Fibroblast of gingiva (primary cell): ENCODE results near the gene BTRC.

Experiments
- DNase-seq: peaks from one replicate; pipeline ENCODE4 v3.0.0-alpha.2; 2011; ENCODE audit warnings: low read depth

BTRC gene

GRCh38 chr10:101444058-101444898 is 90.3 kb downstream of the BTRC start:
- DNase-seq = no peak

DNA sequence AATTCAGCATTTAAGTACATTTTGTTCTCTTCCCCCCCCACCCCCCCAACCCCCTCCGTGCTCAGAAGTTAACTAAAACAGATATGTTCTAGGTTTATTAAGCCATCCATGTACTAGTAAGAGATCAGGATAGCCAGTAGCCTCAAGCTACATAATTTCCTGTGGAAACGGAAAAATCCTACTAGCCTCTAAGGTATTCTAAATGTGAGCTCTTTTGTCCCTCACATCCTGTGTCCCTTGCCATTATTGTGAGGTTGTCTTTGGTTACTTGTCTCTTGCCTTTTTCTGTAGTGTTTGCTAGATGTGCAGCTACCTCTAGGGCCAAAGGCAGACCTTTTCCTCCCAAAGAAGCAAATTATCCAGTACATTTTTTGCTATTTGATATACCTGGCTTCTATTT is 92.1 kb downstream of the BTRC start:
- no peak for DNase-seq

GRCh38 chr10:101446947-101447346 is 93.0 kb downstream of the BTRC start:
- DNase-seq = no peak

GRCh38 chr10:101447477-101447876 is 93.5 kb downstream of the BTRC start:
- DNase-seq = no peak

DNA sequence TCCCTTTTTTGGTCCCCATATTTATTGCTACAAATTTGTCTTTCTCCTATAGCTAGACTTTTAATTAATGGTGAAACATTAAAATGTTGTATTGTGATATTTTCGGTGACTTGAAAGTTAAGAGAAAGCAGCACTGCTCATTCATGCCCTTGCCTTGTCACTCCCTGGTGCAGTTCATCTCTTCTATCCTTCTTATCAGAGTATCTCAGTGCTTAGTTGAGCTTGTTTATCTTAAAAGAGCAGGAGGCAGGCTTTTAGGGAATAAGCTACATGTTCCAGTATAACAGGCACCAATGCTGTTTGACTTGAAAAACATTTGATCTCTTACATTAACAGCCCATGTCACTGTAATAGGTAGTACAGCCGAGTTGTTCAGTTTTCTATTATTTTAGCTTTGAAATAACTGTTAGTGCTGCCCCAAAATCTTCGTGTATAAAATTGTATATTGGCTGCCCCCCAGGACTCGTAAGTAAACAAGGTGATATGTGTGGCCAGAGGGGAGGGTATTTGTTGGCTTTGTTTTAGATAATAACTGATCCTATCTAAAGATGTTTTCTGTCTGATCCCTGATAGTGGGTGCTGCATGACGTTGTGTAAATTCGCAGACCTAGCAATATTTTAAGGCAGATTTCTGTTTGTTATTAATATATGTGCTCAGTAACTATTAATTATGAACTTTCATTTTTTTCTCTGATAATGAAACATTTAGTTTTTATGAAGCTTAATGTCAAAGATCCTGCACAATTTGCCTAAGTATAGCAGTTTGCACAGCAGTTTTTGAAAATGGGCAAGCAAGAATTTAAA is 96.5 kb downstream of the BTRC start:
- DNase-seq = no peak

DNA sequence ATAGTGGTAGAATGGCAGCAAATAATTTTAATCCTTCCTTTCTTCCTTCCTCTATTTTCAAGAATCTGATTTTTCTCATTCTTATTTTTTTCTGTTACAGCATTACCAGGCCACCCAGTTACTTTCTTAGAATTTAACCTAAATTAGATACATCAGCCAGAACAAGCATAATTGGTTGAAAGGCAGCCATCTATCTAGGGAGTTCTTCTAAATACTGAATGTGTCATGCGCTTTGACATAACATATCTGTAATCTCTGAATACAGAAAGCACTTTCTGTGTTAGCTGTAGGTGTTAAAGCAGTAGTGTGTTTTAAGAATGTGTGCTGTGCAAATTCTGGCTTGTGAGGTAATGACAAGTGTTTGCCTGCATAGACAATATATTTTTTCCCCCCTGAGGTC is 97.3 kb downstream of the BTRC start:
- DNase-seq = no peak

DNA sequence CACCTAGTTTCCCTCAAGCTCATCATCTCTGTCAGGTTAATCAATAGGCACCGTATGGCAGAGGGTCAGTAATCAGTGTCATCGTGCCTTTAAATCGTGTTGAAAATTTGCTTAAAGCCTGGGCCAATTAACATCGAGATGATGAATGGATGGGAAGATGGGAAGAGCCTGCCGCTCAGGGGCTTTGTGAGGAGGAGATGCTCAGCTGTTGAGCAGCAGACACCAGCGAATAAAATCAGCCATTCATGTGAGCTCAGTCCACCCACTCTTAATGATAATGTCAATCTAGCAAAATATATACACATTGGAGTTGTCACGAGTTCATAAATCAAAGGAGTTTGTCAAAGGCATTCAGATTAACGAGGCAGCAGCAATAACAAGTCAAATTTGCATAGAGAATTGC is 97.7 kb downstream of the BTRC start:
- no peak for DNase-seq

DNA sequence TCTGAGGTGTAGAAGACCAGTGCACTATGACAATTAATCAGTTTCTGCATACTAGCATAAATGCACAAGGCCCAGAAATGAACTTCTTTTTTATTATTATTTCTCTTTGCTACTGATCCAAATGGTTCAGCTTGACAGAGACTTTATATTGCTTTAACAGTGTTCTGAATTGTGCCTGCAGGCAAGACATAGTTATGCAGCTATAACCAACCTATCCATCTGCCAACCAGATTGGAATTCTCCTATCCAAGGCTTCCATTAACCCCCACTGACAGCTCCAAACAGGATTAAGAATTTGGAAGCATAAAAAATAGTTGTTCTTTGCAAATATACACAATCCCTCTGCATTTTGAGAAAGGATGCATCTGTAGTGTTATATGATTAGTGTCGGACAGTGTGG is 98.2 kb downstream of the BTRC start:
- no peak for DNase-seq

DNA sequence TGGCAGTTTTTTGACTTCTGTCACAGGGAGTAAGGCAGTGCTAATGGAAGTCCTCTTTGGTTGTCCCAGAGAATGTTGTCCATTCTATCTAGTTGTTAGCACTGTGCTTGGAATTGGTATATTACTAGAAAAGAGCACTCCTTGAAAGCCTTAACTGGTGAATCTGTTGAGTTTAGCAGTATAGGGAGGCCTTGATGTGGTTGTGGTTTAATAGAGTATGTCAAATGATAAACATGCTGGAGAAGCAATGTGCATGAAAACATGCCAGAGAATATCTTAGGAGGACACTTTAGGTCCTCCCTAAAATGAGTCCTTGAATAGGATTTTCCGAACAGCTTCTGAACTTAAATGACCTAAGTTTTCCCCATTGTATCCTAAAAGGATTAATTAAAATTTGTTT is 98.6 kb downstream of the BTRC start:
- no peak for DNase-seq

DNA sequence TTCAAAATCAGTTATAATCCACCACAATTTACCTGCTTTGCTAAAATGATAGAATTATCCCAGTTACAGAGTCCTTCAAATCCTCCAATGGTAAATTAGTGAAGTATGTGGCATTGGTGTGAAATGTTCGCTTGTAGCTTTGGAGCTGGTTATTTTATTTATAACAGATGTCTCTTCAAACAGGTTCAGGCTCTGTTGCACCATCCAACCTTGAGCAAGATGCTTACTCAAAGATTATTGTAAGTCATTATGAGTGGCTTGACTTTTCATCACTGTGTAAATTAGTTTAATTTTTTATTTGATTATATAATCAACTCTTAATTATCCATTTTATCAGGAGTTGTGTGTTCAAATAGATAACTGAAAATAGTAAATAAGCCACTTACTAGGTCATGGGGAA is 99.4 kb downstream of the BTRC start:
- DNase-seq = peak; percentile 9

- DNase-seq = no peak
These were observed 100.1 kb downstream of the BTRC start for GRCh38 chr10:101453791-101454718.

DNA sequence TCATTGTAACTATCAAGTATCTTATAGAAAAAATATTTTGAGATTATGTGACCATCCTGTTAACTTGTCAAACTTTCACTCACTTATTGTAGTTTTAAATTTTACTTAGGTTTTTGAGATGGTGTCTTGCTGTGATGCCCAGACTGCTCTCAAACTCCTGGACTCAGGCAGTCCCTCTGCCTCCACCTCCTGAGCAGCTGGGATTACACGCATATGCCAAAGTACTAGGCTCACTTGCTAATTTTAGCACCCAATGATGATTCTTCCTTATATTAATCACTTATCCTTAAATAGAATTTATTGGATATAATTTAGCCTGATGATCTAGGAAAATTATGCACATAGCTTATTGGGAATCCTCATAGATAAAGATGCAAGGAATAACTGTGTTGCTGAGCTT is 104.9 kb downstream of the BTRC start:
- DNase-seq = no peak

DNA sequence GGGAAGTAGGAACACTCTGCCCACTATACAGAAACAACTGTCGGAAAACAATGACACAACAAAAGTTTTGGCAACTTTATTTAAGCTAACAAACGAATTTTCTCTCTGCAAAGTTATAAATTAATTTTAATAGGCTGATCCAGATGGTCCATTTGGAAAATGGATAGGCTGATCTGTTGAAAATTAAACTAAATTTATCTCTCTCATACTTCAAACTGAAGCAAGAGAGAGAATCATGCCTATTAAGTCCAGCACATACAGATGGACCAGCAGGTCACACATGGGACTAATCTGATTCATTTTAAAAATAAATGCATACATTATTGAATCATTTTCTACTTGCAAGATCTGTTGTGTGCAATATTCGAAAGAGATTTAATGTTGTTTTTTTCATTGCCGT is 110.1 kb downstream of the BTRC start:
- no peak for DNase-seq

DNA sequence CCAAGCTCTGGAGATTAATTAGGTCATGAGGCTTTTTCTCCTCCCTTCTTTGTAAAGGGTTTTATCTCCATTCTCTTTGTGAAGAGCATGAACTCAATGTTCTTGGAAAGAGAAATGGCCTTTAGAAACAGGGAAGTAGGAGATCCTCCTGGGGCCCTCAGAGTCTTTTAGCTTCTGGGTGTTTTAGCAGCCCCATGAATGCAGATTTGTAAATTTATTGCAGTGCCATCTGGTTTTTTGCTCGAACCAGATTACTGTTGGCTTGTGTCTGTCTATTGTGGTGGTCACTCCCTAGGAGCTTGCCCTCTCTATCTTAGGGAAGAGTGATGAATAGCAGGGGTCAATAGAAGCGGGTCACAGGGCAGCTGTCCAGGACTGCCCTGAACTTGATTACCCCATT is 110.6 kb downstream of the BTRC start:
- no peak for DNase-seq

DNA sequence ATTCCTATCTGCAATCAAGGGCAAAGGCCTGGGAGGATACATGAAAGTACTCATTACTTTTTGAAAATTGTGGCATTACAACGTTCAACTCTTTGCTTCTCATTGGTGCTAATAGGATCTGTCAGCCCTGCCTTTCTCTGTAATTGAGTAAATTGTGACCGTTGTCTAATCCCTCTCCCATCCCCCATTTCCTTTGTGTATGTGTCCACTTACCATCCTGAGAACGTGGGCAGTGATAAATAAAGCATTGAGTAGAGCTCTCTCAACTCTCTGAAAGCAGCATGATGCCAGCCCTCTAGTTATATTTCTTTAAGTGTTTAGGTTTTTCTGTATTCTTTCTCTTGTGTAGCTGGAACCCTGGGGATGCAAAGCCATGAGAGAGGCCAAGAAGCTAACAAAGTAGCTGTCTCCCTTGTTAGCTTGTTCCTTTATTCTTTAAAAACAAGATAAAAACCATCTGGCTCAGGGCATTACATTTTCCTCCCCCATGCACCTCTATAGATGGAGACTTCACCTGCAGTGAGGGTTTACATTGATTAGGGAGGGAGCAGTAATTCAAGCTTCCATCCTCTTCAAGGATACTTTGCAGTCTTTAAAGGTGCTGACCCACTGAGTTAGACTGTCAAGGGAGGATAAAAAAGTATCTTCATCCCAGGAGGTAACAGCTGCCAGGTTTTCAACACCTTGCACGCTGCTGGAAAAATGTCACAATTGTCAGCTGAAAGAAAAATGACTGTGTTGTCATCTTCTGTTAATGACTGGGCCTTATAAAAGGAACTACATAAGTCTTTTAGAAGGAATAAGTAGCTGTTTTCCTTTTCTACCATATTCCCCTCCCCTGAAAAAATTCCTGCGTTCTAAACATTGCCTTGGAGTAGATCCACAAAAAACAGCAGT is 112.3 kb downstream of the BTRC start:
- no peak for DNase-seq

DNA sequence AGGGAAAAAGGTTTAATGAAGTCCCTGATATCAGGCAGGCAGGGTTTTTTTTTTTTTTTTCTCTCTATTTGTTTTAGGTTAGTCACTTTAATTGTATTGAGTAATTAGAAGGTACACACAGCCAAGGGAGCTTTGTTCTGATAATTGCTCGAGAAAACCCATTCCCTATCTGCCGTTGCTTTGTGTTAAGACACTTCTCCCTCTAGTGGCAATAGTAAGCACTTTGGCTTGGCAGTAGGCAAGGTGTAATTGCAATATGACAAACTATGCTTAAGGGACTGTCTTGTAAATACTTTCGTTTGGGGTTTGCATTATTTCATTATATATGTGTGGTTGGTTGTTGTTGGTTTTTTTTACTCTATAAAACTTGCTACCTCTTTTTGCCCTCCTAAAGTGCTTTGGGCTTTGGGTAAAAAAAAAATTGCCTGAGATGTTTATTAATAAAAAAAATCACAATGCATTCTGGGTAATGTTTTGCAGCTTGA is 113.4 kb downstream of the BTRC start:
- peak; percentile 78 for DNase-seq

DNA sequence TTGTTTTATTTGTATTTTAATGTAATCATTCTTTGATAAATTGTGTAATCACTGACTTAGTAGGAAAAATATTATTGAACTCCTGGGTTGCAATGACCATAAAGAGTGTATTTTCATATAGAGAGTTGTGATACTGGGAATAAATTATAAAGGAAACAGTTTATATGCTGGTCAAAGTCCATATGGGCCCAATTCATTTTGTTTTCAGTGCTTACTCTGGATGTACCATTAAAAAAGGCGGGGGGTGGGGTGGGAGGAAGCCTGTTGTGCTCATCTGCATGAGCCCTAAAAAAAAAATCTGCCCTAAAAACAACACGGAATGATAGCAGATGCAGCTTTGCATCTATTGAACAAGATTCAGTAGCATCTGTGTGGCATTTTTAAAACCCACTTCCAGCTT is 114.2 kb downstream of the BTRC start:
- no peak for DNase-seq

GRCh38 chr10:101476383-101476782 is 122.4 kb downstream of the BTRC start:
- DNase-seq = no peak

- no peak for DNase-seq
These were observed 125.0 kb downstream of the BTRC start for GRCh38 chr10:101478956-101479355.

- DNase-seq = no peak
These were observed 127.3 kb downstream of the BTRC start for GRCh38 chr10:101481256-101481655.

GRCh38 chr10:101482568-101482967 is 128.6 kb downstream of the BTRC start:
- DNase-seq = no peak
